ENCODE data around the gene L3MBTL3.
"Not testable (repeated sequence)": the region's sequence is repeated elsewhere in the genome, so short reads cannot be mapped to it uniquely, and the experiment has no call there.

The L3MBTL3 gene

GRCh38 chr6:130090796-130091195 lies 72.4 kb downstream of the L3MBTL3 start:
- no peak for DNase-seq

- no peak for DNase-seq
Measured at GRCh38 chr6:130093546-130093945, 75.2 kb downstream of the L3MBTL3 start.

GRCh38 chr6:130098317-130098716 lies 79.9 kb downstream of the L3MBTL3 start:
- no peak for DNase-seq

- DNase-seq: no peak
Measured at GRCh38 chr6:130099119-130099518, 80.7 kb downstream of the L3MBTL3 start.

GRCh38 chr6:130105996-130106704 lies 87.8 kb downstream of the L3MBTL3 start:
- peak in 1 of 2 donors; percentile 69 for DNase-seq

GRCh38 chr6:130107710-130108109 lies 89.3 kb downstream of the L3MBTL3 start:
- no peak for DNase-seq

- DNase-seq: no peak
Measured at GRCh38 chr6:130111031-130111430, 92.7 kb downstream of the L3MBTL3 start.

- no peak for DNase-seq
Measured at GRCh38 chr6:130113201-130113710, 94.9 kb downstream of the L3MBTL3 start.

- DNase-seq: no peak
Measured at GRCh38 chr6:130115036-130115435, 96.7 kb downstream of the L3MBTL3 start.

GRCh38 chr6:130116273-130116672 lies 97.9 kb downstream of the L3MBTL3 start:
- DNase-seq: no peak

GRCh38 chr6:130117187-130117701 lies 98.9 kb downstream of the L3MBTL3 start:
- not testable (repeated sequence) for DNase-seq

GRCh38 chr6:130118236-130118635 lies 99.9 kb downstream of the L3MBTL3 start:
- no peak for DNase-seq

GRCh38 chr6:130119211-130119610 lies 100.8 kb downstream of the L3MBTL3 start:
- DNase-seq: no peak

GRCh38 chr6:130120731-130121130 lies 102.3 kb downstream of the L3MBTL3 start:
- DNase-seq: no peak

- no peak for DNase-seq
Measured at GRCh38 chr6:130122243-130122642, 103.9 kb downstream of the L3MBTL3 start.

- DNase-seq: no peak
Measured at GRCh38 chr6:130127195-130127594, 108.8 kb downstream of the L3MBTL3 start.

GRCh38 chr6:130128326-130128725 lies 109.9 kb downstream of the L3MBTL3 start:
- no peak for DNase-seq

- DNase-seq: no peak
Measured at GRCh38 chr6:130129762-130130246, 111.4 kb downstream of the L3MBTL3 start.

GRCh38 chr6:130132286-130132701 lies 113.9 kb downstream of the L3MBTL3 start:
- no peak for DNase-seq

GRCh38 chr6:130134582-130134981 lies 116.2 kb downstream of the L3MBTL3 start:
- DNase-seq: no peak

- no peak for DNase-seq
Measured at GRCh38 chr6:130136798-130137197, 118.4 kb downstream of the L3MBTL3 start.

- DNase-seq: no peak
Measured at GRCh38 chr6:130138116-130138908, 119.9 kb downstream of the L3MBTL3 start.

GRCh38 chr6:130138909-130139242 lies 120.5 kb downstream of the L3MBTL3 start:
- no peak for DNase-seq

- DNase-seq: no peak
Measured at GRCh38 chr6:130140084-130140483, 121.7 kb downstream of the L3MBTL3 start.
